Endothelial cell of umbilical vein (primary cell): ENCODE data around the gene MATN4. TPM values are rescaled to one million over a fixed set of nuclear protein-coding genes. Genes with fewer than 3 reads are reported as not detected.
"Not testable (repeated sequence)": the region's sequence is repeated elsewhere in the genome, so short reads cannot be mapped to it uniquely, and the experiment has no call there.

Experiments
- BruUV-seq: library from RNA; stranded (reverse); fragments of 400-500 nt; replicated peaks from 2 replicates; lab custom pipeline; 2021; lab: Mats Ljungman, UMichigan
- CTCF ChIA-PET: fragments of 300-600, 350-600 bp; sonication (Branson Sonifier 250); formaldehyde crosslinking; loops from one replicate; lab custom pipeline; 2021; ENCODE audit warnings: antibody characterized with exemption, inconsistent platforms; lab: Charles Lee
- POLR2A ChIA-PET: fragments of 300-600, 350-600 bp; sonication (Branson Sonifier 250); formaldehyde crosslinking; loops from one replicate; lab custom pipeline; 2021; ENCODE audit warnings: antibody characterized with exemption, inconsistent platforms; lab: Charles Lee
- DNase-seq: peaks from one replicate; pipeline ENCODE4 v3.0.0-alpha.2; 2011; ENCODE audit warnings: low read depth, low spot score
- FAIRE-seq: peaks from 2 replicates; lab custom pipeline; 2011; peaks lifted over from hg19 to GRCh38; lab: Jason Lieb, UNC
- H2AFZ ChIP-seq: 2 replicates; pipeline ENCODE4 v1.6.0; 2012; ENCODE audit warnings: low read depth, low read length, control low read depth, inconsistent platforms
- H3K27ac ChIP-seq: 2 replicates; pipeline ENCODE4 v1.5.1; 2011; ENCODE audit warnings: low read depth, mild to moderate bottlenecking, control low read depth, low read length, moderate library complexity; ENCODE audit not compliant: insufficient read depth
- H3K27me3 ChIP-seq, 2 experiments: 2 replicates each; pipeline versions ENCODE4 v1.6.0 to v1.6.1; 2011; ENCODE audit warnings: low read length in 2 of 2, mixed read lengths in 1 of 2; ENCODE audit not compliant: control insufficient read depth in 2 of 2, insufficient read depth in 2 of 2
- H3K36me3 ChIP-seq, 2 experiments: 2 replicates in 1 of 2; 3 replicates in 1 of 2; pipeline ENCODE4 v1.5.1; 2011; ENCODE audit warnings: low read length in 2 of 2, mild to moderate bottlenecking in 1 of 2, moderate library complexity in 1 of 2; ENCODE audit not compliant: control insufficient read depth in 2 of 2, insufficient read depth in 2 of 2; ENCODE audit errors: extremely low read depth in 1 of 2
- H3K4me1 ChIP-seq: 3 replicates; pipeline ENCODE4 v1.5.1; 2011; ENCODE audit warnings: mild to moderate bottlenecking, low read length; ENCODE audit not compliant: control insufficient read depth, insufficient read depth; ENCODE audit errors: extremely low read depth
- H3K4me2 ChIP-seq: 2 replicates; pipeline ENCODE4 v1.6.1; 2011; ENCODE audit warnings: low read length, control low read depth, mixed read lengths; ENCODE audit not compliant: insufficient read depth
- H3K4me3 ChIP-seq, 3 experiments: fragments of 200-600 bp in 1 of 3; sonication (generic), shearing (Covaris generic) in 1 of 3; replicated peaks in 1 of 3; 2 replicates each; pipeline ENCODE4 v1.5.1; 2011 to 2016; ENCODE audit warnings: control low read depth in 3 of 3, low read length in 3 of 3, mild to moderate bottlenecking in 2 of 3, inconsistent platforms in 1 of 3, low read depth in 1 of 3, moderate library complexity in 1 of 3; ENCODE audit not compliant: insufficient read depth in 1 of 3
- H3K79me2 ChIP-seq: 2 replicates; pipeline ENCODE4 v1.6.0; 2012; ENCODE audit warnings: low read length, inconsistent platforms; ENCODE audit not compliant: control insufficient read depth, insufficient read depth
- H3K9ac ChIP-seq: replicated peaks from 2 replicates; pipeline ENCODE3; 2011; ENCODE audit warnings: low read length, control low read depth; ENCODE audit not compliant: insufficient read depth; ENCODE audit errors: extremely low read depth
- H3K9me1 ChIP-seq: replicated peaks from 3 replicates; pipeline ENCODE4 v1.6.0; 2011; ENCODE audit warnings: mild to moderate bottlenecking, low read length; ENCODE audit not compliant: control insufficient read depth, insufficient read depth; ENCODE audit errors: extremely low read depth
- H3K9me3 ChIP-seq: replicated peaks from 2 replicates; pipeline ENCODE4 v1.5.1; 2012; ENCODE audit warnings: low read length, inconsistent platforms; ENCODE audit not compliant: control insufficient read depth, insufficient read depth
- H4K20me1 ChIP-seq: replicated peaks from 2 replicates; pipeline ENCODE3; 2011; ENCODE audit warnings: mild to moderate bottlenecking, low read length; ENCODE audit not compliant: control insufficient read depth, insufficient read depth; ENCODE audit errors: extremely low read depth
- EZH2 ChIP-seq: IDR thresholded peaks from 2 replicates; pipeline ENCODE4 v1.6.1; 2012; ENCODE audit warnings: borderline replicate concordance, low read depth, mild to moderate bottlenecking, moderate library complexity, low read length, inconsistent platforms; ENCODE audit not compliant: severe bottlenecking
- FOS ChIP-seq: IDR thresholded peaks from 2 replicates; pipeline ENCODE4 v1.6.1; 2011; ENCODE audit warnings: mild to moderate bottlenecking, low read length, moderate library complexity, borderline replicate concordance; ENCODE audit not compliant: insufficient read depth
- GATA2 ChIP-seq: IDR thresholded peaks from 2 replicates; pipeline ENCODE4 v1.7.0; 2011; ENCODE audit warnings: low read depth, mild to moderate bottlenecking, moderate library complexity, mixed read lengths, low read length; ENCODE audit not compliant: insufficient read length, insufficient read depth
- JUN ChIP-seq: IDR thresholded peaks from 2 replicates; pipeline ENCODE4 v1.6.1; 2011; ENCODE audit warnings: borderline replicate concordance, low read depth; ENCODE audit not compliant: insufficient read length, insufficient read depth
- MYC ChIP-seq: IDR thresholded peaks from one replicate; pipeline ENCODE4 v1.6.1; 2011; ENCODE audit warnings: mild to moderate bottlenecking, low read depth, low read length
- POLR2A ChIP-seq: IDR thresholded peaks from 2 replicates; pipeline ENCODE4 v1.6.1; 2012; ENCODE audit warnings: low read depth, mild to moderate bottlenecking, control low read depth, low read length
- POLR2AphosphoS5 ChIP-seq: IDR thresholded peaks from 2 replicates; pipeline ENCODE4 v1.6.1; 2012; ENCODE audit warnings: low read depth, mild to moderate bottlenecking, control low read depth, low read length, moderate library complexity; ENCODE audit not compliant: insufficient read depth
- dilution Hi-C: fragments of 300-500 bp; cut with MboI; formaldehyde crosslinking; loops from one replicate; pipeline ENCODE4 v1.15.0; 2019; ENCODE audit warnings: low sequenced_read_pairs; ENCODE audit not compliant: extremely low pct_ligation_motif_present
- intact Hi-C: fragments of 100-400 bp; cut with micrococcal nuclease; formaldehyde crosslinking; loops from one replicate; pipeline ENCODE4 v1.10.0; 2022
- polyA plus RNA-seq, 4 experiments: library from polyadenylated mRNA; depleted of rRNA in 3 of 4; stranded (reverse) in 3 of 4; unstranded in 1 of 4; fragments of >200 nt; gene quantifications; 2 replicates each; pipeline versions ENCODE4 v1.2.1 to v1.2.3, GENCODE V29; 2011 to 2012; ENCODE audit warnings: missing spikeins in 1 of 4
- total RNA-seq: library from RNA; stranded (reverse); gene quantifications from 2 replicates; pipeline ENCODE4 v1.2.3, GENCODE V29; 2021
- TF ChIP-seq, protein P1 (sequence below), 2 donors: IDR thresholded peaks; 1 replicate in 1 of 2; 2 replicates in 1 of 2; pipeline ENCODE4 v1.5.1; 2011; ENCODE audit warnings: low read length in 2 of 2, mild to moderate bottlenecking in 2 of 2, moderate library complexity in 2 of 2, control low read depth in 1 of 2, inconsistent platforms in 1 of 2, low read depth in 1 of 2; ENCODE audit not compliant: insufficient read depth in 1 of 2; ENCODE audit errors: extremely low read depth in 1 of 2
- TF ChIP-seq, protein P2 (sequence below): IDR thresholded peaks from 2 replicates; pipeline ENCODE4 v1.6.1; 2011; ENCODE audit not compliant: insufficient read depth, insufficient read length

Gene MATN4
- total and polyA plus RNA-seq, 2 donors (not counting 3 experiments of a cell fraction or from before 2014, with no cell fraction given) = 0.10 TPM; not detected in 1

DNA sequence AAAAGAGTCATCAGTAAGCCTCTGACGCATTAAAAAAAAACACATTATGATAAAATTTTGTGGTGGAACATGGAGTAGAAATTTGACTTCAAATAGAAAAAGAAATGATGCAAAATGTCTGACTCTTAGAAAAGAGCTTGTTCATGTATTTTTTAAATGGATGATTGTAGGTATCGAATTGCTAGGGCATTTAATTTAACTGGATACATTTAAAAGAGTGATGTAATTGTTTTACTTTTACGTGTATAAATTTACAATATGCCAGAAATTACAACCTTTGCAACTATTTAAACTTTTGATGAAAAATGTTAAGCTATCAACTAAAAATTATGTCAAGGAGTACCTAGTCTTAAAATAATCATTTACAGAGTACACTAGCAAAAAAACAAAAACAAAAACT, 44.6 kb upstream of the MATN4 start:
- Histone ChIP-seq H3K27ac (no peak overlapping the region), H3K4me1 (peaks cover 11% of the 10 kb centered on the region), H3K4me3 (no peak overlapping the region), H4K20me1 (no peaks in the 10 kb centered on the region), H3K9me3 (no peaks in the 10 kb centered on the region), H3K9me1 (no peaks in the 10 kb centered on the region), H3K36me3 (no peaks in the 10 kb centered on the region), H3K27me3 (no peaks in the 10 kb centered on the region), H3K4me2 (no peak overlapping the region), H2AFZ (no peak overlapping the region), H3K79me2 (peaks cover 2% of the 10 kb centered on the region), H3K9ac (no peak overlapping the region)
- BruUV-seq = no TSS peak
- dilution Hi-C loops (no loop called here), intact Hi-C loops (no loop called here)
- ChIA-PET POLR2A (no interaction called here), CTCF (interaction anchor here (1.0 to 2.3 kb wide), 4 partner anchors 10 to 67 kb away, joined by 3 to 11 read pairs (median 4); partner anchors contain the start of gene SYS1)
- FAIRE-seq = no peak
- no peak for DNase-seq
- TF ChIP-seq EZH2 = no peak
- no peak for TF ChIP-seq GATA2
- TF ChIP-seq MYC = no peak
- TF ChIP-seq JUN = no peak
- TF ChIP-seq, protein P1, sequence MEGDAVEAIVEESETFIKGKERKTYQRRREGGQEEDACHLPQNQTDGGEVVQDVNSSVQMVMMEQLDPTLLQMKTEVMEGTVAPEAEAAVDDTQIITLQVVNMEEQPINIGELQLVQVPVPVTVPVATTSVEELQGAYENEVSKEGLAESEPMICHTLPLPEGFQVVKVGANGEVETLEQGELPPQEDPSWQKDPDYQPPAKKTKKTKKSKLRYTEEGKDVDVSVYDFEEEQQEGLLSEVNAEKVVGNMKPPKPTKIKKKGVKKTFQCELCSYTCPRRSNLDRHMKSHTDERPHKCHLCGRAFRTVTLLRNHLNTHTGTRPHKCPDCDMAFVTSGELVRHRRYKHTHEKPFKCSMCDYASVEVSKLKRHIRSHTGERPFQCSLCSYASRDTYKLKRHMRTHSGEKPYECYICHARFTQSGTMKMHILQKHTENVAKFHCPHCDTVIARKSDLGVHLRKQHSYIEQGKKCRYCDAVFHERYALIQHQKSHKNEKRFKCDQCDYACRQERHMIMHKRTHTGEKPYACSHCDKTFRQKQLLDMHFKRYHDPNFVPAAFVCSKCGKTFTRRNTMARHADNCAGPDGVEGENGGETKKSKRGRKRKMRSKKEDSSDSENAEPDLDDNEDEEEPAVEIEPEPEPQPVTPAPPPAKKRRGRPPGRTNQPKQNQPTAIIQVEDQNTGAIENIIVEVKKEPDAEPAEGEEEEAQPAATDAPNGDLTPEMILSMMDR (IDR thresholded peaks at IDR 0.05; ENCODE audit: extremely low read depth in 1 of 2, insufficient read depth in 1 of 2, low read depth in 1 of 2, low read length in 2 of 2) = no peak
- no peak for TF ChIP-seq FOS
- no peak for TF ChIP-seq POLR2AphosphoS5
- TF ChIP-seq, protein P2, sequence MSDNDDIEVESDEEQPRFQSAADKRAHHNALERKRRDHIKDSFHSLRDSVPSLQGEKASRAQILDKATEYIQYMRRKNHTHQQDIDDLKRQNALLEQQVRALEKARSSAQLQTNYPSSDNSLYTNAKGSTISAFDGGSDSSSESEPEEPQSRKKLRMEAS = no peak
- TF ChIP-seq POLR2A = no peak

DNA sequence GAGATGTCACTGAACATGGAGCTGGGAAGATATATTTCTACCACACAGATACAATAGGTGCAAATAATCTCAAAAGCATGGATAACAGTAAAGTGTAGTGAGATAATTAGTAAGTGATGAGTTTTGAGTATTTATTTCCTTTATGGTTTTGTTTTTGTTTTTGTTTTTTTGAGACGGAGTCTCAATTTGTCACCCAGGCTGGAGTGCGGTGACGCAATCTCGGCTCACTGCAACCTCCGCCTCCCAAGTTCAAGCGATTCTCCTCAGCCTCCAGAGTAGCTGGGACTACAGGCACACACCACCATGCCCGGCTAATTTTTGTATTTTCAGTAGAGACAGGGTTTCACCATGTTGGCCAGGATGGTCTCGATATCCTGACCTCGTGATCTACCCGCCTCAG, 42.7 kb upstream of the MATN4 start:
- H3K79me2 ChIP-seq = peaks cover 20% of the 10 kb centered on the region
- H3K9me3 ChIP-seq, DNase-seq, FAIRE-seq, H3K9ac ChIP-seq, H3K27ac ChIP-seq, H3K4me3 ChIP-seq, BruUV-seq, H2AFZ ChIP-seq, dilution Hi-C loops, POLR2A ChIA-PET, H3K4me2 ChIP-seq, H3K9me1 ChIP-seq, H3K27me3 ChIP-seq, H3K36me3 ChIP-seq, H4K20me1 ChIP-seq, intact Hi-C loops: not testable (repeated sequence)
- CTCF ChIA-PET = interaction anchor here (1.1 kb wide), 2 partner anchors 57 to 86 kb away, joined by 3 read pairs; no protein-coding TSS in a partner anchor
- H3K4me1 ChIP-seq = peaks cover 23% of the 10 kb centered on the region
